ENCODE measurements around the gene MTERF4. TPM values are rescaled to one million over a fixed set of nuclear protein-coding genes. Genes with fewer than 3 reads are reported as not detected.

MTERF4 gene
- total and polyA plus RNA-seq, 8 donors: 3.2 to 85.7 (median 29.2) TPM

- 83 to 89% (median 88%) methylated on average over 14 of the region's 14 CpGs for WGBS, 5 donors
Measured at GRCh38 chr2:241109210-241110088, 7.4 kb upstream of the MTERF4 start.

GRCh38 chr2:241108271-241109209 is 6.5 kb upstream of the MTERF4 start:
- Histone ChIP-seq H3K9me3 (no peaks in the 10 kb centered on the region), H3K4me1 (peaks cover 0 to 4% (median 3%) of the 10 kb centered on the region in 4 donors), H3K27me3 (no peaks in the 10 kb centered on the region), H3K27ac (peak overlapping the region in 4 of 5 donors; percentile 33 to 50 (median 42)), H3K4me3 (no peak overlapping the region), H3K36me3 (no peaks in the 10 kb centered on the region)
- TF ChIP-seq POLR2AphosphoS5 (IDR thresholded peaks at IDR 0.05) (no peak), POLR2A (IDR thresholded peaks at IDR 0.05) (no peak), CTCF (IDR thresholded peaks at IDR 0.05) (no peak), EP300 (IDR thresholded peaks at IDR 0.05) (no peak)
- intact Hi-C loops (cut with DNase I; ENCODE audit: low total_unique reads): no loop called here
- WGBS, 5 donors: 69 to 82% (median 79%) methylated on average over 29 to 35 of the region's 35 CpGs
- DNase-seq: peak in 1 of 2 donors; percentile 19

More at GRCh38 chr2:241109210-241110088, 7.4 kb upstream of the MTERF4 start:
- H3K36me3 ChIP-seq: peaks cover 0 to 5% (median 4%) of the 10 kb centered on the region in 4 donors
- no peak overlapping the region for H3K4me3 ChIP-seq
- DNase-seq: no peak
- no peaks in the 10 kb centered on the region for H3K9me3 ChIP-seq
- no peak for TF ChIP-seq CTCF (IDR thresholded peaks at IDR 0.05)
- TF ChIP-seq EP300 (IDR thresholded peaks at IDR 0.05): no peak
- TF ChIP-seq POLR2A (IDR thresholded peaks at IDR 0.05): no peak
- TF ChIP-seq POLR2AphosphoS5 (IDR thresholded peaks at IDR 0.05): no peak
- H3K4me1 ChIP-seq: no peaks in the 10 kb centered on the region
- intact Hi-C loops (cut with DNase I; ENCODE audit: low total_unique reads): no loop called here
- H3K27me3 ChIP-seq: no peaks in the 10 kb centered on the region
- peak overlapping the region in 2 of 5 donors; percentile 37 to 48 for H3K27ac ChIP-seq

- H3K27ac ChIP-seq: no peak overlapping the region
- DNase-seq: no peak
- no peak overlapping the region for H3K4me3 ChIP-seq
- no peaks in the 10 kb centered on the region for H3K27me3 ChIP-seq
- H3K36me3 ChIP-seq: no peaks in the 10 kb centered on the region
- H3K4me1 ChIP-seq: peaks cover 0 to 14% (median 11%) of the 10 kb centered on the region in 4 donors
- TF ChIP-seq CTCF (IDR thresholded peaks at IDR 0.05) (no peak), POLR2A (IDR thresholded peaks at IDR 0.05) (no peak), EP300 (IDR thresholded peaks at IDR 0.05) (no peak), POLR2AphosphoS5 (IDR thresholded peaks at IDR 0.05) (no peak)
- 91 to 94% (median 92%) methylated on average over 9 of the region's 9 CpGs for WGBS, 5 donors
- intact Hi-C loops (cut with DNase I; ENCODE audit: low total_unique reads): no loop called here
- no peaks in the 10 kb centered on the region for H3K9me3 ChIP-seq
Measured at GRCh38 chr2:241107031-241107783, 5.1 kb upstream of the MTERF4 start.
